NCI-H1930 (cell line): ENCODE measurements around the gene SPSB1.
"Not testable (repeated sequence)": the region's sequence is repeated elsewhere in the genome, so short reads cannot be mapped to it uniquely, and the experiment has no call there.

Experiments used
- DNase-seq, 2 experiments: peaks; one replicate each; lab custom pipeline; 2025; lab: John Stamatoyannopoulos, UW

The SPSB1 gene

GRCh38 chr1:9366943-9367780, 74.5 kb downstream of the SPSB1 start:
- no peak for DNase-seq

GRCh38 chr1:9367806-9368205, 75.1 kb downstream of the SPSB1 start:
- no peak for DNase-seq

GRCh38 chr1:9368356-9368755, 75.7 kb downstream of the SPSB1 start:
- no peak for DNase-seq

GRCh38 chr1:9369964-9370788, 77.5 kb downstream of the SPSB1 start:
- DNase-seq, result no peak

GRCh38 chr1:9371391-9371935, 78.8 kb downstream of the SPSB1 start:
- DNase-seq, result no peak

GRCh38 chr1:9371951-9372350, 79.3 kb downstream of the SPSB1 start:
- no peak for DNase-seq

GRCh38 chr1:9373619-9374018, 80.9 kb downstream of the SPSB1 start:
- no peak for DNase-seq

GRCh38 chr1:9374748-9375341, 82.2 kb downstream of the SPSB1 start:
- no peak for DNase-seq

- DNase-seq, result no peak
Observed at GRCh38 chr1:9375912-9376311, 83.2 kb downstream of the SPSB1 start.

GRCh38 chr1:9376430-9376829, 83.7 kb downstream of the SPSB1 start:
- DNase-seq, result no peak

- DNase-seq, result no peak
Observed at GRCh38 chr1:9376886-9377333, 84.2 kb downstream of the SPSB1 start.

- DNase-seq, result no peak
Observed at GRCh38 chr1:9378801-9379200, 86.1 kb downstream of the SPSB1 start.

- no peak for DNase-seq
Observed at GRCh38 chr1:9380711-9381110, 88.0 kb downstream of the SPSB1 start.

- DNase-seq, result no peak
Observed at GRCh38 chr1:9382643-9383491, 90.2 kb downstream of the SPSB1 start.

GRCh38 chr1:9384128-9384527, 91.4 kb downstream of the SPSB1 start:
- no peak for DNase-seq

GRCh38 chr1:9384751-9385245, 92.1 kb downstream of the SPSB1 start:
- DNase-seq, result no peak

- DNase-seq, result not testable (repeated sequence)
Observed at GRCh38 chr1:9385392-9385791, 92.7 kb downstream of the SPSB1 start.

GRCh38 chr1:9385801-9386573, 93.3 kb downstream of the SPSB1 start:
- DNase-seq, result no peak

GRCh38 chr1:9388335-9389180, 95.9 kb downstream of the SPSB1 start:
- no peak for DNase-seq

GRCh38 chr1:9389968-9390367, 97.3 kb downstream of the SPSB1 start:
- DNase-seq, result no peak
